NAMALWA (cell line): Measurements from ENCODE around the gene MYO1G.

ENCODE experiments used
- DNase-seq: peaks from one replicate; pipeline ENCODE4 v3.0.0-alpha.2; 2015; ENCODE audit warnings: low spot score

The MYO1G gene

DNA sequence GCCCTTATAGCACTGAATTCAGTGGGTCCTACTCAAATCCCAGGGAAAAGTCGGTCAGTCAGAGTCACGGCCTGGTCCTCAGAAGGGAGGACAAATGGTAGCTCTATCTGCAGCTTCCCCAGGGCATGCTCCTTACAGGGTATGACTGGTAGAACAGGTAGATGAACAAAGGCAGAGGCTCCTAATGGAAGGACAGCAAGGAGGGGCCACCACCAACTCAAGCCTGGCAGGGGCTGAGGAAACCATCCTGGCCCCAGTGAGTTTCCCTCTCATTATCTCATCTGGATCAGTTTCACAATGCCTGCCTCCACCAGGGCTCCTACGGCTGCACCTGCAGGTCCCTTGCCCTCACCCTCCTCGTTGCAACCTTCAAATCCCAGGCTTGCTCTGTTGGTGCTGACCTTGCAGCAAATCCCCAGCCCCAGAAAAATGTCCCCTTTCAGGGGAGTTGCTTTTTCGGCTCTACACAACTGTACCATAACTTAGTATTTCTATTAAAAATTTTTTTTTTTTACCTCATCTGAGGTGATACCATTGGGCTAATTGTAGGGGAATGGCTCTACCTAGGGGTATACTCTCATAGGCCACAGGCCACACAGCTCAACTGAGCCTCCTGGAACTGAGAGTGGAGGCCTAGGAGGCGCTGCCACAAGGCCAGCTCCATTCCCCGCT is 2.4 kb upstream of the MYO1G start:
- peak; percentile 79 for DNase-seq

DNA sequence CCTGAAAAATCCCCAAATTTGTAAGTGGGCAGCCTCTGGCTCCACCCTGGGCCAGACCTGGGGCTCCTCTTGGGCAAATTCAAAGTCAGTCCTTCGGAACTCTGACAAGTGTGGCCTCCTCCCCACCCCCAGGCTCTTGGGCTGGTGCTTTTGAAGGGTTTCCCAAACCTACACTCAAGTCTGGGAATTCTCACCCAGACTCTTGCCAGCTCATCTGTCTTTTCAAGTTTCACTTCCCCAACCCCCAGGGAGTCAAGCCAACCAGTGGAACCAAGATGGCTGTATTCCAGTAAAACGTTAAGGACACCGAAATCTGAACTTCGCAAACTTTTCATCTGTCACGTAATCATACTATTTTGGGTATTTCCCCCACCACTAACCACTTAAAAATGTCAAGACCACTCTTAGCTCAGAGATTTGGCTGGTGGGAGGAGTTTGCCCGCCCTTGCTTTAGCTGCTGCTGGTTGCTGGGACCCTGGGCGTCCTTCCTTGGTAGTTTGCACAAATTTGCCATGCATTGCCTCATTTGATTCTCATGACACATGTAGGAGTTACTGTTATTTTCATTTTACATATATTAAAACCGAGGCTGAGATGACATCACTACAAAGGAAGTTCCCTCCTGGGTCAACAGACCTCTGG is 1.7 kb upstream of the MYO1G start:
- peak; percentile 97 for DNase-seq

DNA sequence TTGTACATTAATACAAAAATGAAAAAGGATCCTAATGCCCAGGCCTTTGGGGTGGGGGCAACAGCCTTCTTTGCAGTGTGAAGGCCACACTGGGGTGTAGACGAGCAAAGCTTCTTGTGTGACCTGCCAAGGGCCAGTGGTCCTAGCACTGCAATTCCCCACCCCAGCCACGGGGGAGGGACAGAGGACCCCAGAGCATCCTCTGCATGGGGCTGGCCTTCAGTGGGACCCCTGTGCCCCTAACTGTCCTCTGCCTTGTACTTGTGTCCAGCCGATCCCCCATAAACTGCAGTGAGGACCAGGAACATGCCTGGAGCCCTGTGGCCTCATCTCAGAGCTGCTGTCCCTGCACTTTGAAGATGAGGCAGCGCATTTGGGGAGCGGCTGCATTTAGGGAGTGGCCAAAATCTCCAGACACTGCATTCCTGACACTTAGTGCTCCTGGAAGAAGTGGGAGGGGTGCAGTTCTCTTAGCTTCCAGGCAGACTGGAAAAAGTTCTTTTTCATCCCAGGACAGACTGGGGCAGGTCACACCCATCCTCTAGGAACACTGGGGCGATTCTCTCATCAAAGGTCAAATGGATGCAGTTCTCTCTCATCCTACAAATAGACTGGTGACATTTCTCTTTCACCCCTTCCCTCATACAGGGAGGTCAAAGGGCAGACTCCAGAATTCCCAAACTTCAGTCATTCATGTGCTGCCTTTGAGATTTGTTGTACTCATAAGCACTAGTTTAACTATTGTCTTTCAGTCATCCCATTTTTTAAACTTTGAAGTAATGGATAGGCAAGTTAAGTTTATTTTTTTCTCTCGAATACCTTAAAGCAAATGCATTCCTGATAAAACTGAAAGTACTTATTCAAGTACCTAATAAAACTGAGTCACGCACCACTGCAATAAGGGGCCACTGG is 922 bp upstream of the MYO1G start:
- DNase-seq, result peak; percentile 64

- no peak for DNase-seq
Measured at GRCh38 chr7:44977959-44978335, 868 bp downstream of the MYO1G start.

GRCh38 chr7:44977304-44977958 is 1.4 kb downstream of the MYO1G start:
- no peak for DNase-seq

DNA sequence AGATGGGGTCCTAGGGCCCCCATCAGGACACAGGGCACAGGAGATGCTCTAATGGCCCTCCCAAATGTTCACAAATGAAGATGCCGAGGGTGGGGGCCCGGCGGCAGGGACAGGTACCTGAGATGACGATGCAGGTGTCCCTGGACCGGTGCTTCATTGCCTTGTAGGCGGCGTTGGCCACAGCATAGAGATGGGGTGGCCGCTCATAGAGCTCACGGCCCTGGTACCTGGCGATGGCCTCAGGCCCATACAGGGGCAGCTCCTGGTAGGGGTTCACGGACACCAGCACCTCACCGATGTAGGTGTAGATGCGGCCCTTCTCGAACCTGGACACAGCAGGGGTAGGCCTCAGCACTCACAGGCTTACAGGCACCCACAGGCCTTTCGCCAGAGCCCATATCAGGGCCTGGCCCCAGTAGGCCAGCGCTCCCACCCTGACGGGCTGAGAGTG is 2.0 kb downstream of the MYO1G start:
- DNase-seq, result no peak

GRCh38 chr7:44976040-44976745 is 2.6 kb downstream of the MYO1G start:
- no peak for DNase-seq

DNA sequence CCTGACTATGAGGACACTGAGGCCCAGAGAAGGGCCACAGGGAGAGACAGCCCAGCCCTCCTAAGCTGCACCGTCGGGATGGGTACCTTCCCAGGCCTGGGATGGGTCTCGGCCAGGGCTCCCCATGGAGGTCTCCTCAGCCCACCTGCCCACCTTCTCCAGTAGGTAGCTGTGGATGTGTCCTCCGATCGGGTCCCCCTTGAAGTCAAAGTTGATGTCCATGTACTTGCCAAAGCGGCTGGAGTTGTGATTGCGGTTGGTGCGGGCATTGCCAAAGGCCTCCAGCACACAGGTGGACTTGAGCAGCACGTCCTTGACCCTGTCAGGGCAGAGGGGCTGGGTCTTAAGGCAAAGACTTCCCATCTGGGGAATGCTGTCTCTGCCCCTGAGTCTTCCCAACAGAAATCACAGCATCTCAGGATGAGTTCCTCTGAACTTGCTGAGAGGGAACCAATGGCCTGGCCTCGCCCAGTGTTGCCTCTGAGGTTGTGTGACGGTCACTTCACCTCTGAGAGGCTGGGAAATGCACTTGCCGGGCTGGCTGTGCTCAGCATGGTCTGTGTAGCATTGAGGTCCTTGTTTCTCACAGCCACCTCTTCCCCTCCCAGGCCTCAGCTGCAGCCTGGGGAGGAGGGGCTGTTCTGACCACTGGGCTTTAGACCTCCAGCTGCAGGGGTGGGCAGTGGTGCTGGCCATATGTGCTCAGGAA is 3.3 kb downstream of the MYO1G start:
- no peak for DNase-seq

- DNase-seq, result no peak
Measured at GRCh38 chr7:44974549-44974948, 4.3 kb downstream of the MYO1G start.

GRCh38 chr7:44973610-44974401 is 5.0 kb downstream of the MYO1G start:
- DNase-seq, result peak; percentile 82

GRCh38 chr7:44972562-44972961 is 6.3 kb downstream of the MYO1G start:
- DNase-seq, result no peak

DNA sequence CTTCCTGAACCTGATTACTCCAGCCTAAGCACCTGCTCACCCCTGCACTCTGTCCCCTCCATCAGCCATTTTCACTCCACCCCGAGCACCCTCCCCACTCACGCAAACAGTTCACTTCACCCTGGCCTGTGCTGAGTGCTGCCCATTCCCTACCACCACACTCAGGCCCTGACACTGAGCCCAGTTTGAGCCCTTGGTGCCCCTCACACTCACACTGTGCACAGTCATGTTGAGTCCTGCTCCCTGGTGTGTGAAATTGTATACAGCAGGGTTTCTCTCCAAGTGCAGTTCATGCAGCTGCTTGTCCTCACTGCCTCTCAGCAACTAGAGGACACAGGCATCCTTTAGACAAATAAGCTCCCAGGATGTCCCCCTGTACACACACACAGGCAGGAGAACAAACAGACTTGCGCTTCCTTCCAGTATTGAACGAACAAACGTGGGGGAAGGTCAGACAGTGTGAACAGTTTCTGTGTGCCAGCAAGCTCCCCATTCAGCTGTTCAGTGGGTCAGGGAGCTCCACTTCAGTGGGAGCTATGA is 6.8 kb downstream of the MYO1G start:
- DNase-seq, result no peak

- no peak for DNase-seq
Measured at GRCh38 chr7:44971188-44971901, 7.5 kb downstream of the MYO1G start.

DNA sequence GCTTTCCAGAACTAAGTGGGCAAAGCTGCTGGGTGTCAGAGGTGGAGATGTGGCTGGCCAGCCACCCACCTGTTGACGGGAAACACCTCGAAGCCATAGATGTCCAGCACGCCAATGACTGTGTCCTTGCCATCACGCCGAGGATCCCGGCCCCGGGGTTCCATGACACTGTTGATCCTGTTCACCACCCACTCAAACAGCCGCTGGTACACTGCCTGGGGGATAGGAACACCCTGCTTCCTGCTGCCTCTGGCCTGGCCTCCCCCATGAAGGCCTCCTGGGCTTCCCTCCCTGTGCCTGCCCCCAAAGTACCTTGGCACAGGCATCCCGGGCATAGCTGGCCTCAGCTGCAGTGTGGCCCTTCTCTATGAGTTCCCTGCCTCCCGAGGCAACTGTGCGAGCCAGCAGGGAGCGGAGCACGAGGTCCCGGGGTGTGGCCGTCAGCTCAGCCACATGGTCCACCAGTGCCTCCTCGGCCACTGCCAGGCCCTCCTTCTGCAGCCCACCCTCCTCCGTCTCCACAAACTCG is 8.2 kb downstream of the MYO1G start:
- no peak for DNase-seq

DNA sequence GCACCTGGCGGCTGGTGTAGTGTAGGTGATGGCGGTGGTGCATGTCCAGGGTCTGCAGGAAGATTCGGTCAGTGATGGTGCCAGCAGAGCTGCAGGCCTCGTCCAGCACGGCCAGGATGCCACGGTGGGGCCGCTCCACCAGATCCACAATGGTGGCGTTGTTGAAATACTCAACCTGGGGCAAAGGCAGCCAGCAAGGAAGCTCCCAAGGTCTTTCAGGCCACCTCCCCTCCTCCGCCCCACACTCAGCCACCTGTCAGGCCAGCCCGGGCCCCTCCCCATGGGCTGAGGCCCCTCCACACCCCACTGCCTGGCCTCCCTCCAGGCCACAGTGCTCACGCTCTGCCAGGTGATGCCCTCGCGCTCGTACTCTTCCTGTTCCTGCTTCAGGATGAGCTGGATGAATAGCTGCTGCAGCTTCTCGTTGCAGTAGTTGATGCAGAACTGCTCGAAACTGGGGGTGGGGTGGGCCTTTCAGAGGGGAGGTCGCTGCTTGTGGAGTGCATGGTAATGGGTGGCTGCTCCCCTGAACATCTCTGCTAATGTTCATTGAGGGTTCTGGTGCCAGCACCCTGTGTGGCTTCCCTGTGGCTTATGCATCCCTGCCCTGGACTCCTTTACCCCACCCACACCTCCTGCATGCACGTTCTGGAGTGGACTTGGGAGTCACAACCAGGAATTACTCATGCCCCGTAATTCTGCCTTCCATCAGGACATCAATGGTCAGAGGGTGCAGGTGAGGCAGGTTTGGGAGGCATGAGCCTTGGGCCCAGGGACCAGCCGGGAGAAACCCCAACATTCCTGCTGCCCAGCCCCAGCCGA is 8.9 kb downstream of the MYO1G start:
- DNase-seq, result no peak

DNA sequence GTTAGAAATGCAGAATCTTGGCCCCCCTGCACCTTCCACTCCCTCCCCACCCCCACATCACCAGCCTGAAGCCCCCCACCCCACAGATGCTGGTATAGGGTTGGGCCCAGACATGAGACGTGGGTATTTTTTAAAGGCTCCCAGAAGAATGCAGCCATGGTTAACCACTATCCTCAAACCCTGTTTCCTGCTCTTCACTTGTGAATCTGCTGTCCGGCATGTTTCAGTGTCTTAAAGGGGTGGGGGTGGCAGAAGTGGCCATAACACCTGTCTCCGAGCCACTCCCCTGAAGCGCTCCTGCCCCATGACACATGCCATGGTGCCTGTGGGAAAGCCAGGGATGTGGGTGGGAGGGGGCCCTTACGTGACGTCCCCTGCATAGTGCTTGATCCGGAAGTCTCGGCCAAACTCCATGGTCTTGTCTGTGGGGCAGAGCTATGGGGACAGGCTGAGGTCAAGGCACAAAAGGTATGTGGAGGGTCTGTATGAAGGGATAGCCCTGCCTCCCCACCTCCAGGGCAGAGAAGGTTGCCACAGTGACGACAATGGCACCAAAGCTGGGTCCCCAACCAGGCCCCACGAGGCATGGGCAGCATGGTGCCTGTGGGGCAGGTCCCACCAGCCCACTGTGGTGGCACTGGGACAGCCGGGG is 9.6 kb downstream of the MYO1G start:
- DNase-seq, result no peak

- no peak for DNase-seq
Measured at GRCh38 chr7:44967571-44968446, 11.0 kb downstream of the MYO1G start.
